ENCODE results near the gene PRAME. TPM values are rescaled to one million over a fixed set of nuclear protein-coding genes. Genes with fewer than 3 reads are reported as not detected.

Gene PRAME
- total RNA-seq, 5 donors from 2014 or later (not counting 1 experiment from before 2014, with no cell fraction given), result 1.7 to 2.7 (median 2.0) TPM; not detected in 2

DNA sequence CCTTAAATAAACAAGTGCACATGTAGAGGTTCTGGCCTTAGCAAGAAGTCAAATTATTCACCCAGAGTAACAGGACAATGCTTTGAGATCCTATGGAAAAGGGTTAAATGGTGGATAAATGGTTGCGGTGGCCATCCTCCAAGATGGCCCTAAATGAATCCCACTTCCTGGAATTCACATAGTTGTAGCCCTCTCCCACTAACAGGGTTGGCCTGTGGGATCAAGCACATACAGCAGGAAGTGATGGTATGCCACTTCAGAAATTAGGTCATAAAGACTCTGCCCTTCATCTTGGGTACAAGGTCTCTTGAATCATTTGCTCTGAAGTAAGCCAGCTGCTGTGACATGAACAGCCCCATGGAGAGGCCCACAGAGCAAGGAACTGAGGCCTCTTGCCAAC lies 52.3 kb downstream of the PRAME start:
- no peak overlapping the region for H3K4me3 ChIP-seq (ENCODE audit: control insufficient read depth in 1 of 2, extremely low read depth in 1 of 2, low read length in 1 of 2)
- Mint-ChIP-seq H3K4me1 (peaks cover 17 to 23% (median 18%) of the 10 kb centered on the region in 3 donors), H3K27me3 (no peaks in the 10 kb centered on the region), H3K4me3 (peak overlapping the region in 2 of 3 donors; percentile 42 to 76), H3K36me3 (peaks cover 36% of the 10 kb centered on the region), H3K27ac (no peak overlapping the region), H3K9me3 (peaks cover 0 to 5% (median 0%) of the 10 kb centered on the region in 3 donors)
- peaks cover 2 to 12% of the 10 kb centered on the region in 2 experiments for H3K4me1 ChIP-seq (ENCODE audit: control insufficient read depth in 1 of 2, extremely low read depth in 1 of 2, insufficient read depth in 2 of 2, low read length in 2 of 2)
- no CpG with 5 or more reads among the region's 1 CpG for WGBS (ENCODE audit: insufficient coverage)
- ChIA-PET POLR2A (no interaction called here), CTCF (no interaction called here)
- peaks cover 0 to 3% of the 10 kb centered on the region in 2 donors for H3K36me3 ChIP-seq (ENCODE audit: control insufficient read depth in 2 of 2, extremely low read depth in 1 of 2, insufficient read depth in 1 of 2, low read length in 1 of 2)
- ATAC-seq (replicated peaks in 1 of 4) (no peak), DNase-seq (no peak)
- no peaks in the 10 kb centered on the region for H3K9me3 ChIP-seq
- no peaks in the 10 kb centered on the region for H3K27me3 ChIP-seq (replicated peaks in 1 of 2; ENCODE audit: control insufficient read depth in 2 of 2, extremely low read depth in 1 of 2, insufficient read depth in 2 of 2, low read length in 1 of 2)
- H3K27ac ChIP-seq (ENCODE audit: low read length), result no peak overlapping the region

GRCh38 chr22:22498267-22498666 lies 60.8 kb downstream of the PRAME start:
- H3K27ac ChIP-seq (ENCODE audit: low read length), result no peak overlapping the region
- ATAC-seq (replicated peaks in 1 of 4) (no peak), DNase-seq (no peak)
- ChIA-PET CTCF (no interaction called here), POLR2A (no interaction called here)
- no peaks in the 10 kb centered on the region for H3K9me3 ChIP-seq
- Mint-ChIP-seq H3K36me3 (peaks cover 28% of the 10 kb centered on the region), H3K4me1 (no peaks in the 10 kb centered on the region), H3K9me3 (no peaks in the 10 kb centered on the region), H3K27me3 (no peaks in the 10 kb centered on the region), H3K27ac (no peak overlapping the region), H3K4me3 (no peak overlapping the region)
- no peak overlapping the region for H3K4me3 ChIP-seq (ENCODE audit: control insufficient read depth in 1 of 2, extremely low read depth in 1 of 2, low read length in 1 of 2)
- no peaks in the 10 kb centered on the region for H3K27me3 ChIP-seq (replicated peaks in 1 of 2; ENCODE audit: control insufficient read depth in 2 of 2, extremely low read depth in 1 of 2, insufficient read depth in 2 of 2, low read length in 1 of 2)
- H3K36me3 ChIP-seq (ENCODE audit: control insufficient read depth in 2 of 2, extremely low read depth in 1 of 2, insufficient read depth in 1 of 2, low read length in 1 of 2), result peaks cover 0 to 4% of the 10 kb centered on the region in 2 donors
- WGBS (ENCODE audit: insufficient coverage), result no CpG with 5 or more reads among the region's 2 CpGs
- H3K4me1 ChIP-seq (ENCODE audit: control insufficient read depth in 1 of 2, extremely low read depth in 1 of 2, insufficient read depth in 2 of 2, low read length in 2 of 2), result no peaks in the 10 kb centered on the region

Other genes starting within 250 kb of the PRAME start
- 1 to 10 TPM; 1.8 to 2.1 (median 1.9) TPM for gene ZNF280B, start 50.5 kb downstream of the PRAME start, total RNA-seq
- gene ZNF280A, start 39.0 kb downstream of the PRAME start, total RNA-seq, result not detected
- gene GGTLC2, start 85.3 kb upstream of the PRAME start, total RNA-seq, result not detected

Measured in T-cell (primary cell).